Measurements from ENCODE around the gene LRRC18.

GRCh38 chr10:48932831-48933664, 6.6 kb downstream of the LRRC18 start:
- no peak for TF ChIP-seq CTCF (IDR thresholded peaks at IDR 0.05)
- TF ChIP-seq EZH2 (IDR thresholded peaks at IDR 0.05; ENCODE audit: borderline replicate concordance, insufficient read depth, low read depth, low read length, poor library complexity, severe bottlenecking): no peak
